Activated T-cell treated with anti-CD3 and anti-CD28 coated beads for 48 hours (primary cell): ENCODE measurements around the gene PLEK.
"Not testable (repeated sequence)": the region's sequence is repeated elsewhere in the genome, so short reads cannot be mapped to it uniquely, and the experiment has no call there.

Experiments
- DNase-seq: peaks from one replicate; pipeline ENCODE4 v3.0.0-alpha.2; 2020; ENCODE audit warnings: low read depth

Gene PLEK

GRCh38 chr2:68352651-68353391, 12.3 kb upstream of the PLEK start:
- no peak for DNase-seq

GRCh38 chr2:68356599-68357239, 8.4 kb upstream of the PLEK start:
- no peak for DNase-seq

DNA sequence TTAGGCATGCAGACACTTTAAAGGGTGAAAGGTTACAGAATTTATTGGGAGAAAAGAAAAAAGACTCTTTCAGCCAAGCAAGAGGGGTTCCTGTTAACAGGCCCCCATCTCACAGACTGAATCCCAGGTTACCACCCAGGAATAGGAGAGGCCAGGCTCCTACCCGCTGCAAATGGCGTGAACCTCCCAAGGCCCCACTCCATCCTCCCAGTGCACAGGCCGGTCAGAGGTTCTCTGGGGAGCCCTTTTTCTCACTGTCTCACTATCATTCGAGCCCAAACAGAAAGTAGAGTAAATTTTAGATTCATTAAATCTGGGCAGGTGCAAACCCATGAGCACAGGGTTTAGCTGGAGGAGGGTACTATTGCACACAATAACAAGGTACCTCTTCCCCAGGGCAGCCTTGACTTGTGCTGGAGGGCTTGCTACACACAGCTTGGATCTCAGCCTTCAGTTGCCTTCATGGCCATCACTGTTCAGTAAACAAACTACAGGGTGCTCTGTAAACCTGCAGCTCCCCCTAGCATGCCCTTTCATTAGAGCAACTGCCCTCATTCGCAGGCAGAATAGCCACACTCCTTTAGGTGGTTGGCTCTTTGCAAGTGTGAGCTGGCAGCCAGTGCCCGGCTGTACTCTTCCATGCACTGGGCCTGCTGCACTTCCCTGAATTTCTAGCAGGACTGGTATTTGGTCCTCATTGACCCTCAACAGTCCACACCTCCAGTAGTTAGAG, 7.3 kb upstream of the PLEK start:
- DNase-seq: no peak

GRCh38 chr2:68359889-68360288, 5.2 kb upstream of the PLEK start:
- no peak for DNase-seq

DNA sequence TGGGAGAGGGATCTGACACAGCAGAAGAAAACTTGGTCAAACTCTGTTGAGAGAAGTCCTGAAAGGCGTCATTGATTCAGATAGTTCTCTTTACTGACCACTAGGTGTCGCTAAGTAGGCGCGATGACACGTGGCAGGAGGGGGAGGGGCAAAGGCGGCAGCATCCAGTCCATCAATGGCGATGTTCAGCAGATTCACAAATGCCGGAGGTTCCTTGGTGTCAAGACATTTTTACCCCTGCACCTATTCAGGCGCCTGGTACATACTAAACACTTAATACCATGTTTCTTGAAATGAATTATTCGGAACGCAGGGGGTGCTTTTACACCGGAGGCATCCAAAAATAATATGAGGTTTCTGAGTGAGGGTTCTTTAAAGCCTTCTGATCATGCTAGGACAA, 3.0 kb upstream of the PLEK start:
- peak; percentile 69 for DNase-seq

DNA sequence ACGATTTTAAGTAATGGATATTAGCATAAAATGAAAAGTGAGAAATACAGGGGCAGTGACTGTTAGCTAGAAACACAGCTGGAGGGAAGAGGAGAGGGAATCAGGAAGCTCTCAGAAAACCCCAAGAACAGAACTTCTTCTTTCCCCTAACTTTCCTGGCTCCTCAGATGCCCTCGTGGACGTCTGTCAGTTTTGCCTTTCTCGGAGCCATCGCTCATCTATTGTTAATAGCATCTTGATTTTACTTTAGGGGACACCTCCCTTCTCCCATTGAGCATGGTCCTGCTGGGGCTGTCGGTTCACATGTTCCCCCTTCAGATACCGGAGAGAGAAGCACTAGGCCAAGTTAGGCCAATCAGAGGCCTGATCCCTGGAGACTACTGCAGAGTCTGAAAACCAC, 2.3 kb upstream of the PLEK start:
- no peak for DNase-seq

DNA sequence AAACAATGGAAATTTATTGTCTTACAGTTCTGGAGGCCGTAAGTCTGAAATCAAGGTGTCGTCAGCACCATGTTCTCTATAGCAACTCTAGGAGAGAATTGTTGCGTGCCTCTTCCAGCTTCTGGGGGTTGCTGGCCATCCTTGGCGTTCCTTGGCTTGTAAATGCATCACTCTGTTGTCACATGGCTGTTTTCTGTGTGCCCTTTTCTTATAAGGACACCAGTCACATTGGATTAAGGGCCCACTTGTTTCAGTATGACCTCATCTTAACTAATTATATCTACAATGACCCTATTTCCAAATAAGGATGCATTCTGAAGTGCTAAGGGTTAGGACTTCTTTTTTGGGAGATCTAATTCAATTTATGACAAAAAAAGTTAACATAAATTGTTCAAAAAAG, 1.4 kb upstream of the PLEK start:
- DNase-seq: no peak

GRCh38 chr2:68366083-68366560, 1.0 kb downstream of the PLEK start:
- no peak for DNase-seq

DNA sequence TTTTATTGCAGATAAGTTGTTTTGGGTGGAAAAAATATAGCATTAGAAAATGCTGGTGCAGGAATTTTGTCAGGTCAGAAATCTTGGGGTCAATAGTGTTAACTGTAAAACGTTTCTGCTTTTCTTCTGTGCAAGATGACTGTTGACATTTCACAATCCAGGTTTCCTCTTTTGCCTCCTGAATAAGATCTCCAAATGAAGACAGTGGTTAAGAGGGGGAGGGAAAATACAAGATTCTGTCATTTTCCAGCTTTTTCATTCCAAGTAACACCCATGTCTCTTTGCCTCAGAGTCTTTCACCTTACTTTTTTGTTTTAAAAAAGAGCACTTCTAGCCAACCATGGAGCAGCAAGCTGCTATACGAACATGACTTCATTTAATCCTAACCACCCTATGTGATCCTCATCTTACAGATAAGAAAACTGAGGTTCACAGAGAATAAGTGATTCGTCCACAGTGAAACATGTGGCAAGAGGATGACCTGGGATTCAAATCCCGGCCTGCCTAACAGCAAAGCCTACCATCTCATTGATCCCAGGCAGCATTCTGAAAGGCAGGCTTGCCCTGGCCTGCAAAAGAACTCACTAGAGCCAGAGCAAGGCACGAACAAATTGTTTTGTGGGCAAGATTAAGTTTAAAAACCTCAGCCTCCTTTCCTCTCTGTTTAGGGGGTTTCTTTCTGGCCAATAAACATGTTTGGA, 3.0 kb downstream of the PLEK start:
- no peak for DNase-seq

GRCh38 chr2:68368654-68369336, 3.7 kb downstream of the PLEK start:
- no peak for DNase-seq

- no peak for DNase-seq
Measured at GRCh38 chr2:68369337-68369734, 4.3 kb downstream of the PLEK start.

DNA sequence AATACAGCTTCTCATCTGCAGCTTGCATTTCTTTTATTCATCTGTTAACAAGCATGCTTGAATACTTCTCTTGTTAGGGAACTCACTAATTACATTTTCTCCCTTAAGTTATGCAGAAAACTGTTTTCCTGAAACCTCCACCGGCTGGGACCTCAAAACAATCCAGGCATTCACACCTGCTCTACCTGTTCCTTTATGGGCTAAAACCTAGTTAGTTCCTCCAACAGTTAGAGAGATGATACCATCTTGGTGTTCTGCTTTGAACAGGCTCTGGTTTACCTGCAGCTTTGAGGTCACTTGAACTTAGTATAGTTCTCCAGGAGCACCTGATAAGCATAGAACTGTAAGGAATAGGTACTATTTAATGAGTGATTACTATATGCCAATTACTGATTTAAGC, 6.1 kb downstream of the PLEK start:
- DNase-seq: no peak

GRCh38 chr2:68371581-68371980, 6.5 kb downstream of the PLEK start:
- DNase-seq: no peak

- DNase-seq: no peak
Measured at GRCh38 chr2:68372485-68372884, 7.4 kb downstream of the PLEK start.

- DNase-seq: no peak
Measured at GRCh38 chr2:68374184-68374583, 9.1 kb downstream of the PLEK start.

- no peak for DNase-seq
Measured at GRCh38 chr2:68375582-68375981, 10.5 kb downstream of the PLEK start.

- no peak for DNase-seq
Measured at GRCh38 chr2:68377137-68377780, 12.2 kb downstream of the PLEK start.

DNA sequence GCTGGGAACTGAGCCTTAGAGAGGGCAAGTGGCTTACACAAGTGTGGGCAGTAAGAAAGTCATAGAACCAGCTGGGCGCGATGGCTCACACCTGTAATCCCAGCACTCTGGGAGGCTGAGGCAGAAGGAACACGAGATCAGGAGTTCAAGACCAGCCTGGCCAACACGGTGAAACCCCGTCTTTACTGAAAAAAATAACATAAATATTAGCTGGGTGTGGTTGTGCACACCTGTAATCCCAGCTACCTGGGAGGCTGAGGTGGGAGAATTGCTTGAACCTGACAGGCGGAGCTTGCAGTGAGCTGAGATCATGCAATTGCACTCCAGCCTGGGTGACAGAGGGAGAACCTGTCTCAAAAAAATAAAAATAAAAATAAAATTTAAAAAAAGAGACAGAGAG, 13.7 kb downstream of the PLEK start:
- DNase-seq: not testable (repeated sequence)

DNA sequence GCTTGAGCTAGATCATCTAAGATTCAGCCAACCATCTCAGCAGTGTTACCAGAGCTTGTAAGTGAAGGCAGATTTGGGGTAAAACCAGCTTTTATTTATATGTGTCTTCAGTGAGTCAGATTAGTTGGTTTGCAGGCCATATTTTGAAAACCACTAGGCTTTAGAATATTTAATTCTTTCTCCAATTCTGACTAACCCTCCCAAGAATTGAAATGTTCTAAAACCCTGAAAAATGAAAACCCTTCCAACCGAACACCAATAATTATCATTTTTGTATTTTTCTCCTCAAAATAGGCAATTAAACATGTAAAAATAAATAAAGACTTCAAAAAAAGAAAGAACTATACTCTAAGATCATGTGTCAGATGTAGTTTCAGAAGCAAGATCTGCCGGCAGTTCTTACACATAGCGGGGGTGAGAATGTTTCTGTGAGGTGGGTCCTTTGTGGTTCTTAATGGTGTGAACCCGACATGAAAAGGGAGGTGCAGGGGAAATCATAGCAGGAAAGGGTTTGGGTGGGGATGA, 14.2 kb downstream of the PLEK start:
- no peak for DNase-seq

- no peak for DNase-seq
Measured at GRCh38 chr2:68383778-68384177, 18.7 kb downstream of the PLEK start.

DNA sequence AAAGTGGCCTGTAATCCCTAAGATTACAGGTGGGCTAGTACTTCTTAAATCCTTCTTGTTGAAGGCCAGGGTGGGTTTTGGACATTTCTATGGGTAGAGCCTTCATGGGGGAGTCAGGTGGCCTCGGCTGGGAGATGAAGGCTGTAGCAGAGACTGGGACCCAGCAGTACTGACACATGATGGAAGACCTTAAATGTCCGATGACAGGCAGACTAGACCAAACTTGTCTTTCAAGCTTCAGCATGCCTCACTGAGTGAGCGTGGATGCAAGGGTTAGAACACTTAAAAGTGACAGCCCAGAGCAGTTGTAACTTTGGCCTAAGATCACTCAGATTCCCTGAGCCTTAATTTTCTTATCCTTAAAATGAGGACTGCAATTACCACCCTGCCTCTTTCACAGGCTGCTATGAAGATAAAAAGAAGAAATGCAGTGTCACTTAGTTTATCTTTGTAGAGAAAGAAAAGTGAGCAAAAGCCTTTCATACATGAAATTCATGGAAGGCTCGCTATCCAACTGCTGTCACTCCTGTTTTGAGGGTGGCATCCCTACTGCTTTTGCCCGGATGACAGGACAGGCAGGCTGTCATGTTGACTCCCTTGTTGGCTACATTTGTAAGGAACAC, 19.5 kb downstream of the PLEK start:
- DNase-seq: no peak
